ENCODE measurements around the gene UNC45A.

GRCh38 chr15:90989040-90989768, 54.1 kb downstream of the UNC45A start:
- TF ChIP-seq CTCF (IDR thresholded peaks at IDR 0.05 in 8 of 11, conservative IDR thresholded peaks at IDR 0.05 in 3 of 11) (no peak), POLR2A (IDR thresholded peaks at IDR 0.05) (no peak)
